HAP-1 (cell line): ENCODE results near the gene EXTL2.
"Not testable (repeated sequence)": the region's sequence is repeated elsewhere in the genome, so short reads cannot be mapped to it uniquely, and the experiment has no call there.

Experiments used
- DNase-seq, 2 experiments: peaks; one replicate each; pipeline ENCODE4 v3.0.0-alpha.2; 2016 to 2020; ENCODE audit warnings: low spot score in 2 of 2
- H3K27me3 ChIP-seq: fragments of 250-450 bp; sonication (Bioruptor Pico); 2 replicates; pipeline ENCODE4 v1.5.1; 2020; ENCODE audit warnings: low read depth, mild to moderate bottlenecking, moderate library complexity
- H3K36me3 ChIP-seq: fragments of 250-450 bp; sonication (Bioruptor Pico); replicated peaks from 2 replicates; pipeline ENCODE4 v1.5.1; 2020; ENCODE audit warnings: mild to moderate bottlenecking
- H3K4me1 ChIP-seq: fragments of 250-450 bp; sonication (Bioruptor Pico); 2 replicates; pipeline ENCODE4 v1.5.1; 2020; ENCODE audit warnings: mild to moderate bottlenecking
- H3K4me3 ChIP-seq: fragments of 250-450 bp; sonication (Bioruptor Pico); 2 replicates; pipeline ENCODE4 v1.5.1; 2020; ENCODE audit warnings: mild to moderate bottlenecking, moderate library complexity
- H3K9me3 ChIP-seq: fragments of 250-450 bp; sonication (Bioruptor Pico); 2 replicates; pipeline ENCODE4 v1.5.1; 2020; ENCODE audit warnings: mild to moderate bottlenecking, moderate library complexity
- in situ Hi-C: fragments of 300-500 bp; cut with MboI; formaldehyde crosslinking; loops from 3 replicates; pipeline ENCODE4 v1.14.3; 2020; ENCODE audit warnings: low sequenced_read_pairs, inconsistent platforms, mixed read lengths

EXTL2 gene, protein sequence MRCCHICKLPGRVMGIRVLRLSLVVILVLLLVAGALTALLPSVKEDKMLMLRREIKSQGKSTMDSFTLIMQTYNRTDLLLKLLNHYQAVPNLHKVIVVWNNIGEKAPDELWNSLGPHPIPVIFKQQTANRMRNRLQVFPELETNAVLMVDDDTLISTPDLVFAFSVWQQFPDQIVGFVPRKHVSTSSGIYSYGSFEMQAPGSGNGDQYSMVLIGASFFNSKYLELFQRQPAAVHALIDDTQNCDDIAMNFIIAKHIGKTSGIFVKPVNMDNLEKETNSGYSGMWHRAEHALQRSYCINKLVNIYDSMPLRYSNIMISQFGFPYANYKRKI

DNA sequence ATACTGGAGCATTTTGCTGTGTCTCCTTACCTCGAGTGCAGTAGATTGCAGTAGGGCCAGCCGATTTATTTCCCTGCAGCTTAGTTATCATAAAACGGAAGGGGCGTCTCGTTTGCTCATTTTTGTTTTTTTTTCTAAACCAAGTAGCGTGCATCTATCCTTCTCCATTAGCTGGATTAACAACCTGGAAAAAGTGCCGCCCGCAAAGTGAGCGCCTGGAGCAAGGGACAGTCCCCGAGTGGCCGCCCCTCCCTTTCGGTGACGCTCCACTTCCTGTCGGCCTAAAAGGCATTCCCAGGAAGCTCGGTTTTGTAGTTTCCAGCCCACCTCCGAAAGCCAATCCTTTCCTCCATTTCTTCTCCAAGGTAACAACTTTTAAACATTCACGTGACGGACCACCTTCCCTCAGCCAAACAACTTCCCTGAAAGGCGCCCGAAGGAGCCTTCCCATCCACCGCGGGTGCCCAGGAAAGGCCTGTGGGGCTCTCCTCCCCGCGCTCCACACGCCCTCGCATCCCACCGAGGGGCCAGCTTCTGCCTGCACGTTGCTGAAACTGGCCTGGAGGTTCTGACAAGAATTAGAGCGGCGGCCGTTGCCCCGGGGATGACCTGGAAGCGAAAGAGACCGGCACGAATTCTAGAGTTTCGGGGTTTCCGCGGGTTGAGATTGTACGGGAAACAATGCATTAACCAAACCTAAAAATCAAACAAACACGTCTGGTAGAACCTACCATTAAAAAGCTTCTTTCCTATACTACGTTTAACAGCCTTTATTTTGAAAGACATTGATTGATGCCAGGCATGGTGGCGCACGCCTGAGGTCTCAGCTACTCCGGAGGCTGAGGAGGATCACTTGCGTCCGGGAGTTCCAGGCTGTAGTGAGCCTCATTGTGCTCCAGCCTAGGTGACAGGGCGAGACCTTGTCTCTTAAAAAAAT lies at the start of gene EXTL2:
Gene EXTL2, minus strand, starts transcription at position 240 of the 937 bp plus-strand sequence. CDS start 6,085 bp downstream, outside the sequence.
- H3K4me3 ChIP-seq = peak within 1 kb of the TSS; percentile 80
- H3K36me3 ChIP-seq = peaks cover 12% of the 10 kb centered on the region; the same call in 1 of the 2 replicates
- no peaks in the 10 kb centered on the region for H3K27me3 ChIP-seq
- peaks cover 3% of the 10 kb centered on the region for H3K9me3 ChIP-seq
- in situ Hi-C loops = no loop called here
- DNase-seq = peak; percentile 95 to 97
- peaks cover 26% of the 10 kb centered on the region for H3K4me1 ChIP-seq

DNA sequence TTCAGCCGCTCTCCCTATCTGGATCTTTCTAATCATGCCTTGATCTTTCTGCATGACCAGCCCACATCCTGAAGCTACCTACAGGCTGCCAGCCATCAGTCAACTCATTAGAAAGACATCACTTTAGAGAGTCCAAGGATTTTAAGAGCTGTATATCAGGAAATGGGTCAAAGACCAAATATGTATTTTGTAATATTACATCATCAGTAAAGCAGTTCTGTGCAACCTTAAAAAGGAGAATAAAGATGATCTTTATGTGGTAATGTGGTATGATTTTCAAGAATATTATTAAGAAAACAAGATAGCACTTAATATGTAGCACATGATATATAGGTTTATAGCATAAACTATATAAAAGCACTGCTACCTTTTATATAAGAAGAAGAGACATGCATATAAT lies 48.9 kb upstream of the EXTL2 start:
- Histone ChIP-seq H3K27me3 (no peaks in the 10 kb centered on the region), H3K4me1 (no peaks in the 10 kb centered on the region), H3K4me3 (no peak overlapping the region), H3K36me3 (no peaks in the 10 kb centered on the region; the same call in 1 of the 2 replicates), H3K9me3 (no peaks in the 10 kb centered on the region)
- no peak for DNase-seq
- in situ Hi-C loops = no loop called here

DNA sequence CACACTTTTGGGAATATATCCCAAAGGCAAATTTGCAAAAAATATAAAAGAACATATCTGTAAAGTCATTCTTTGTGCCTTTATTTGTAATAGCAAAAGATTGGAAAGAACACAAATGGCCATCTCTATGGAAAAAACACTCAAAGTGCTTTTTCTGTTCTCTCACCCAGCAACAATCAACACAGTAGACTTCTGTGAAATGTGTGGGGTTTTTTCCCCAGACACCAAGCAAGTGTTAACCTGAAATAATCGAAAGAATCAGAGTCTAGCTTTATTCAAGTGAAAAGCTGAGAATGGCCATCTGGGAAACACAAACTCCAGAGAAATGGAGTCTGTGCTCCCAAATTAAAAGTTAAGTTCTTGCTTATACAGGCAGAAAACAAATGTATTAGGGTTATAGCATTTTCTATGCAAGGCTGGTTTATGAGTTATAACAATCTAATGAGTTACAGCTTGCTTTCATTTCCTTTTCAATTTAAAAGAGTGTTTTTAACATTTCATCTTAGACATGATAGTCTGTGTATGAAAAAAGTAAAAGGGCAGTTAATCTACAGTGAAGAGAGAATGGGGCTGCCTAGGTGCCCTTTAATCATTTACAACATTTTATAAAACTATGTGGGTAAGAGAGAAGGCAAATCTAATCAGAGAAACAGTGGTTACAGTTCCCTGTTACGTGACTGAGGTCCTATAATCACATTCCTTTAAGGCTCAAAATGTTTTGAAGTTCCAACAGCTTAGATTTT lies 47.8 kb upstream of the EXTL2 start:
- no peak for DNase-seq
- Histone ChIP-seq H3K27me3 (no peaks in the 10 kb centered on the region), H3K36me3 (no peaks in the 10 kb centered on the region; the same call in 1 of the 2 replicates), H3K4me3 (no peak overlapping the region), H3K9me3 (no peaks in the 10 kb centered on the region), H3K4me1 (no peaks in the 10 kb centered on the region)
- in situ Hi-C loops = no loop called here

DNA sequence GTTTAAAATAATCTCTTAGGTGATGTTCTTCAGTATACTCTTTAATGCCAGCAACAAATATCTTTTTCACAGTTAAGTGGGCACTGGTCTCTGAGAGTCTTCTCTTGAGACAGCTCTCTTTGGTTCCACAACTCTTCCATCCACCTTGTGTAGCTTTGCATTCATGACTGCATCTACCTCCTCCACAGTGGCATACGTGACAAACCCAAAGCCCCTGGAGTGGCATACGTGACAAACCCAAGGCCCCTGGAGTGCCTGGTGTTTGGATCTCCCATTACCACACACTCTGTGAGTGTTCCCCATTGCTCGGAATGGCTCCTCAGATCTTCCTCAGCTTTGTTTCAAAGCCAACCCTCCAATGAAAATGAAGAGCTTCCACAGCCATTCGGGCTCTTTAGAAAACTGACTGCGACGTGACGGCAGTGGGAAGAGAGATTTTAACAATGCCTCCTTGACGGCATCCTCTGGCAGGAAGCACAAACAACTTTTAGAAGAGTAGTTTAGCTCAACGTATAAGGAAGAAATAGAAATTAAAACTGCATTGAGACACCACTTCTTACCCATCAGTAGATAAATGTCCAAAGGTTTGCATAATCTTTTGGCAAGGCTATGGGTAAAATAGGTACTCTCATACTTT lies 47.1 kb upstream of the EXTL2 start:
- DNase-seq = no peak
- Histone ChIP-seq H3K4me1 (no peaks in the 10 kb centered on the region), H3K36me3 (no peaks in the 10 kb centered on the region; the same call in 1 of the 2 replicates), H3K4me3 (no peak overlapping the region), H3K27me3 (no peaks in the 10 kb centered on the region), H3K9me3 (no peaks in the 10 kb centered on the region)
- in situ Hi-C loops = no loop called here

DNA sequence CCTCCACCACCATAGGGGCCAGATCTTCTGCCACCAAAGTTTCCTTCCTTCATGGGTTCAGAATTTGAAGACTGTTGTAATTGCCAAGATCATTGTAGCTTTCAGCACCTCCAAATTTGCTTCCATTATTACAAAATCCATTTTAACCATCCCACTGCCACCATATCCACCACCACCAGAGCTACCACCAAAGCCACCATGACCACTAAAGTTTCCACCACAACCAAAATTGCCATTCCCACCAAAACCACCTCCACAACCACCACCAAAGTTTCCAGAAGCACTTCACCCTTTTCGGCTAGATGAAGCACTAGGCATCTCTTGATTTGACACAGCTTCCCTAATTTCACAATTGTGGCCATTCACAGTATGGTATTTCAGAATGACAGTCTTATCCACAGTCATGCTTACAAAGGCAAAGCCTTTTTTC lies 46.5 kb upstream of the EXTL2 start:
- Histone ChIP-seq H3K27me3 (no peaks in the 10 kb centered on the region), H3K36me3 (no peaks in the 10 kb centered on the region; the same call in 1 of the 2 replicates), H3K9me3 (no peaks in the 10 kb centered on the region), H3K4me3 (no peak overlapping the region), H3K4me1 (no peaks in the 10 kb centered on the region)
- in situ Hi-C loops = no loop called here
- DNase-seq = no peak

DNA sequence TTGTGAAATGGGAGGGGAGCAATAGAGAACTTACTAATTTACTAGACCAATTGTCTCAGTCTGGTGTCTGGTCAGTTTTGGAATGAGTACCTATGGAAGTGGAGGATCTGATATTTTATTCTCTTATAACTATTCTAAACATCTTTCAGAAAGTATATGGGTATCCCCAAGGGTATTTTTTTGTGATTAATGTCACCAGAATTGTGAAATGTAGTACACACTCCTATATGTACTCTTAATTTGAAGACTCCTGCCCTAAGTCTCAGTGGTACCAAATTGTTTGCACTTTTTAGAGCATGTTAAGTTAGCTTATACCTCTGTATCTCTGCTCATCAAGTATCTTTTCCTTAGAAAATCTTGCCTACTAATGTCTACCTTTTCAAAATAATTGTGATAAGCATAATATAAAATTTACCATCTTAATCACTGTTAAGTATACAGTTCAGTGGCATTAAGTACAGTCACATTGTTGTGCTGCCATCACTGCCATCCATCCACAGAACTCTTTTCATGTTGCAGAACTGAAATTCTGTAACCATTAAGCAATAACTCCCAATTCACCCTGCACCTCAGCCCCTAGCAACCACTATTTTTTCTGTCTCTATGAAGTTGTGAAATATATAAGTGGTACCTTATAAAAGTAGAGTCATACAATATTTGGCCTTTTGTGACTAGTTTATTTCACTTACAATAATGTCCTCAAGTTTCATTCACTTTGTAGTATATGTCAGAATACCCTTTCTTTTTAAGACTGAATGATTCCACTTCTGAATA lies 41.7 kb upstream of the EXTL2 start:
- in situ Hi-C loops = no loop called here
- Histone ChIP-seq H3K27me3 (no peaks in the 10 kb centered on the region), H3K4me1 (no peaks in the 10 kb centered on the region), H3K4me3 (no peak overlapping the region), H3K9me3 (no peaks in the 10 kb centered on the region), H3K36me3 (no peaks in the 10 kb centered on the region; the same call in none of the 2 replicates)
- no peak for DNase-seq

DNA sequence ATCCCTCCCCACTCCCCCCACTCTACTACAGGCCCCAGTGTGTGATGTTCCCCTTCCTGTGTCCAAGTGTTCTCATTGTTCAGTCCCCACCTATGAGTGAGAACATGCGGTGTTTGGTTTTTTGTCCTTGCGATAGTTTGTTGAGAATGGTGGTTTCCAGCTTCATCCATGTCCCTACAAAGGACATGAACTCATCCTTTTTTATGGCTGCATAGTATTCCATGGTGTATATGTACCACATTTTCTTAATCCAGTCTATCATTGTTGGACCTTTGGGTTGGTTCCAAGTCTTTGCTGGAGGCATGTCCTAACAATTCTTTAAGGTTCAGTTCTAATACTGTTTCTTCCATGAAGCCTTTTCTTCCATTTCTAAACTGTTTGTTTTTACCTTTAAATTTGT lies 38.9 kb upstream of the EXTL2 start:
- in situ Hi-C loops, H3K27me3 ChIP-seq: not testable (repeated sequence)

DNA sequence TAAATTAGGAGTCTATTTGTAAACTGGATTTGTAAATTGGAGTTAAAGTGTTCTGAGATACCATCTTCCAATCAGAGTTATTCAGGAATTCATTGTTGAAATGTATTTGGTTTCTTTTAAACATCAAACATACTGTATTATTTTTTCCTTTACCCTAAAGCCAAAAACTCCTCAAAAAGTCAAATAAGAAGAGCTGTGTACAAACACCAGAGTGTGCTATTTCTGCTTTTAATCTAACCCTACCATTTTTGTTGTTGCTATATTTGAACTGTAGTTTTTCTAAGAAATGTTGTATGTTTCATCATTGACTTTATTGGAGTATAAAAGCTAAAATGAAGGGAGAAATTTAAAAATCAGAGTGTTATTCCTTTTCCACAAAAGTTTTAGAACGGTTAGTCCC lies 37.1 kb upstream of the EXTL2 start:
- no peaks in the 10 kb centered on the region; the same call in 1 of the 2 replicates for H3K36me3 ChIP-seq
- no peak overlapping the region for H3K4me3 ChIP-seq
- H3K27me3 ChIP-seq = no peaks in the 10 kb centered on the region
- H3K4me1 ChIP-seq = no peaks in the 10 kb centered on the region
- DNase-seq = no peak
- in situ Hi-C loops = no loop called here
- H3K9me3 ChIP-seq = no peaks in the 10 kb centered on the region

More for the DNA sequence above, 38.9 kb upstream of the EXTL2 start:
- H3K36me3 ChIP-seq, DNase-seq, H3K4me1 ChIP-seq, H3K9me3 ChIP-seq, H3K4me3 ChIP-seq: not testable (repeated sequence)

DNA sequence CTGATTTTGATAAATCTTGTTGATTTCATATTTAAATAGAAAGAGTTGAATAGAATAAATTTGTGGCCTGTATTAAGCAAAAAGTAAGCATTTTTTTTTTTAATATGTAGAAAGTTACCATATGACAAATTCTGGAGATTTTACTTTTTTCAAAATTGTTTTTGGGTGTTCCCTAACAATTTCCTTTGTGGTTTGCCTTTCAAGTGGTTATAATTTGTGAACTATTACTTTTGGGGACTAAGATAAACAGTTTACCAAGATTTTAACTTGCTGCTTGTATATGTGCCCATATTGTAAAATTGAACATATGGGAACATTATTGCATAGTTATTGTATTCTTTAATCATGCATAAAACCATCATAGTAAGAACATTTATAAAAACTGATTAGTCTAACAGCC lies 35.9 kb upstream of the EXTL2 start:
- in situ Hi-C loops = no loop called here
- Histone ChIP-seq H3K36me3 (no peaks in the 10 kb centered on the region; the same call in 1 of the 2 replicates), H3K4me3 (no peak overlapping the region), H3K9me3 (no peaks in the 10 kb centered on the region), H3K27me3 (no peaks in the 10 kb centered on the region), H3K4me1 (no peaks in the 10 kb centered on the region)
- no peak for DNase-seq

DNA sequence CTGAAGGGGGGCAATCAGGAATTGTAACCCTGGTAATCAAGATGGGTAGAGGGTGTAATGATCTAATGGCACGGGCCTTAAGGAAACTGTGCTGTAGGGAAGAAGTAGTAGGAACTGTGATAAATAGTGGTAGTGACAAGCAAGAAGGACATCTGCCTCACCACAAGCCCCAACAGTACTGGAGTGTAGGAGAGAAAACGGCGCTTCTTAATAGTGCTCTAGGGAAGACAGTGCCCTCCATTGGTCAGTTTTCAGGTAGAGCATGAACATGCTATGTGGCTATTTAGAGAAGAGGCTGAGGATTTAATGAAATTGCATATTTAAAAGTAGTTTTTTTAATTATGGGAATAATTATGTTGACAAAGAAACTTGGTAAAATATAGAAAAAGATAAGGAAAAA lies 33.5 kb upstream of the EXTL2 start:
- in situ Hi-C loops = loop anchor here (5.0 kb wide), 1 partner anchor 359 kb away; no protein-coding TSS in a partner anchor
- Histone ChIP-seq H3K36me3 (peaks cover 5% of the 10 kb centered on the region; the same call in 1 of the 2 replicates), H3K4me3 (no peak overlapping the region), H3K9me3 (no peaks in the 10 kb centered on the region), H3K4me1 (no peaks in the 10 kb centered on the region), H3K27me3 (no peaks in the 10 kb centered on the region)
- DNase-seq = no peak

DNA sequence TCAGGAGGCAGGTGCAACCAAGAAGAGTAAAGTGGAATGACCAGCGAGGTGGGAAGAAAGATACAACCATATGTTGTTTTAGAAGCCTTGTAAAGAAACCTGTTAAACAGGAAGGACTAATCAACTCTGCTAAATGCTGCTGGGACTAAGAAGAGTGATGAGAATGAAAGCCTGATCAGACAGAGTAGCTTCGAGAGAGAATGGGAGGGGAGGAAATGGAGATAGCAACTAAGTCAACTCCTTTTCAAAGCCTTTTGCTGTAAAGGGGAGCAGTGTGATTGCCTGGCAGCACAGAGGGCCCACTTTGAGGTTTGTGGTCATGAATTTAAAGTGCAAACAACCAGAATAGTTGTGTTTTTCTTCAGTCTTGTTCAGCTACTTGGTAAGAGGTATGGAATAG lies 32.6 kb upstream of the EXTL2 start:
- Histone ChIP-seq H3K27me3 (no peaks in the 10 kb centered on the region), H3K4me3 (no peak overlapping the region), H3K4me1 (no peaks in the 10 kb centered on the region), H3K36me3 (peaks cover 5% of the 10 kb centered on the region; the same call in 1 of the 2 replicates), H3K9me3 (no peaks in the 10 kb centered on the region)
- no peak for DNase-seq
- in situ Hi-C loops = loop anchor here (5.0 kb wide), 1 partner anchor 360 kb away; no protein-coding TSS in a partner anchor

DNA sequence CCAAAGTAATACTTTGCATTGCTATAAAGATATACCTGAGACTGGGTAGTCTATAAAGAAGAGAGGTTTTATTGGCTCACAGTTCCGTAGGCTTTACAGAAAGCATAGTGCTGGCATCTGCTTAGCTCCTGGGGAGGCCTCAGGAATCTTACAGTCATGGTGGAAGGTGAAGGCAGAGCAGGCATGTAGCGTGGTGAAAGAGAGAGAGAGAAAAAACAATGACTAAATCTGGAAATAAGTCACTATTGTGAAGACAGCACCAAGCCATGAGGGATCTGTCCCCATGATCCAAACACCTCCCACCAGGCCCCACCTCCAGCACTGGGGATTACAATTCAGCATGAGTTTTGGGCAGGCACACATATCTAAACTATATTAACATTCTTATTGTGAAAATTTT lies 31.6 kb upstream of the EXTL2 start:
- in situ Hi-C loops = loop anchor here (5.0 kb wide), 1 partner anchor 361 kb away; no protein-coding TSS in a partner anchor
- no peak overlapping the region for H3K4me3 ChIP-seq
- H3K36me3 ChIP-seq = peaks cover 5% of the 10 kb centered on the region; the same call in 1 of the 2 replicates
- no peak for DNase-seq
- no peaks in the 10 kb centered on the region for H3K27me3 ChIP-seq
- no peaks in the 10 kb centered on the region for H3K9me3 ChIP-seq
- H3K4me1 ChIP-seq = no peaks in the 10 kb centered on the region
